Neuronal stem cell (in vitro differentiated cells): ENCODE results near the gene LIMA1.
"Not testable (repeated sequence)": the region's sequence is repeated elsewhere in the genome, so short reads cannot be mapped to it uniquely, and the experiment has no call there.

Experiments used
- DNase-seq: peaks from one replicate; pipeline ENCODE4 v3.0.0-alpha.2; 2013; ENCODE audit warnings: low spot score
- H2AFZ ChIP-seq: one replicate; pipeline ENCODE4 v1.6.1; 2013; ENCODE audit warnings: mild to moderate bottlenecking, low read length, inconsistent platforms
- H2AK5ac ChIP-seq: 2 replicates; pipeline ENCODE4 v1.6.1; 2013; ENCODE audit warnings: low read depth, mild to moderate bottlenecking, inconsistent platforms, low read length, moderate library complexity, mixed read lengths
- H2BK120ac ChIP-seq: 2 replicates; pipeline ENCODE4 v1.6.1; 2013; ENCODE audit warnings: low read depth, mild to moderate bottlenecking, inconsistent platforms, low read length, moderate library complexity, mixed read lengths
- H2BK12ac ChIP-seq: one replicate; pipeline ENCODE4 v1.6.1; 2013; ENCODE audit warnings: low read length, inconsistent platforms
- H2BK15ac ChIP-seq: 2 replicates; pipeline ENCODE4 v1.6.1; 2013; ENCODE audit warnings: mild to moderate bottlenecking, low read length, inconsistent platforms, mixed read lengths
- H2BK5ac ChIP-seq: one replicate; pipeline ENCODE4 v1.6.1; 2013; ENCODE audit warnings: inconsistent platforms, mild to moderate bottlenecking, low read length, moderate library complexity
- H3K14ac ChIP-seq: one replicate; pipeline ENCODE4 v1.6.1; 2013; ENCODE audit warnings: low read length, inconsistent platforms
- H3K18ac ChIP-seq: 2 replicates; pipeline ENCODE4 v1.6.1; 2013; ENCODE audit warnings: low read length, inconsistent platforms
- H3K23ac ChIP-seq: 2 replicates; pipeline ENCODE4 v1.6.1; 2013; ENCODE audit warnings: low read depth, mild to moderate bottlenecking, mixed read lengths, low read length, inconsistent platforms; ENCODE audit not compliant: poor library complexity
- H3K27ac ChIP-seq: replicated peaks from 3 replicates; pipeline ENCODE4 v1.5.1; 2013; ENCODE audit warnings: low read length, inconsistent platforms
- H3K27me3 ChIP-seq, 3 experiments: 2 replicates each; pipeline ENCODE4 v1.6.1; 2013; ENCODE audit warnings: low read length in 3 of 3, mild to moderate bottlenecking in 2 of 3, inconsistent platforms in 1 of 3, low read depth in 1 of 3, mixed read lengths in 1 of 3, moderate library complexity in 1 of 3; ENCODE audit not compliant: control insufficient read depth in 3 of 3, insufficient read depth in 3 of 3
- H3K36me3 ChIP-seq, 2 donors: replicated peaks in 1 of 2; 2 replicates each; pipeline ENCODE4 v1.6.1; 2013; ENCODE audit warnings: low read length in 2 of 2; ENCODE audit not compliant: control insufficient read depth in 2 of 2, insufficient read depth in 2 of 2
- H3K4ac ChIP-seq: 2 replicates; pipeline ENCODE4 v1.6.1; 2013; ENCODE audit warnings: inconsistent platforms, mild to moderate bottlenecking, low read length, moderate library complexity
- H3K4me1 ChIP-seq, 2 donors: 1 replicate in 1 of 2; 2 replicates in 1 of 2; pipeline ENCODE4 v1.6.1; 2013; ENCODE audit warnings: low read length in 2 of 2, low read depth in 1 of 2; ENCODE audit not compliant: control insufficient read depth in 2 of 2, insufficient read depth in 1 of 2
- H3K4me2 ChIP-seq: one replicate; pipeline ENCODE4 v1.6.1; 2013; ENCODE audit warnings: mild to moderate bottlenecking, low read length, inconsistent platforms; ENCODE audit not compliant: insufficient read depth, poor library complexity, severe bottlenecking
- H3K4me3 ChIP-seq, 2 donors: 2 replicates each; pipeline ENCODE4 v1.5.1; 2013; ENCODE audit warnings: low read length in 2 of 2, mild to moderate bottlenecking in 2 of 2, inconsistent platforms in 1 of 2, moderate library complexity in 1 of 2
- H3K79me1 ChIP-seq: one replicate; pipeline ENCODE4 v1.6.1; 2013; ENCODE audit warnings: low read depth, mild to moderate bottlenecking, inconsistent platforms, low read length, moderate library complexity
- H3K9ac ChIP-seq: one replicate; pipeline ENCODE4 v1.6.1; 2013; ENCODE audit warnings: mild to moderate bottlenecking, low read depth, low read length, inconsistent platforms; ENCODE audit not compliant: poor library complexity
- H3K9me3 ChIP-seq, 2 donors: replicated peaks in 1 of 2; 2 replicates each; pipeline versions ENCODE3 to v1.6.1; 2013; ENCODE audit warnings: low read length in 2 of 2, mild to moderate bottlenecking in 2 of 2, inconsistent platforms in 1 of 2, low read depth in 1 of 2, mixed read lengths in 1 of 2, moderate library complexity in 1 of 2; ENCODE audit not compliant: control insufficient read depth in 2 of 2, insufficient read depth in 1 of 2
- H4K8ac ChIP-seq: one replicate; pipeline ENCODE4 v1.6.1; 2013; ENCODE audit warnings: low read depth, mild to moderate bottlenecking, inconsistent platforms, low read length, moderate library complexity
- H4K91ac ChIP-seq: one replicate; pipeline ENCODE4 v1.6.1; 2013; ENCODE audit warnings: low read length, low read depth, mild to moderate bottlenecking, inconsistent platforms; ENCODE audit not compliant: poor library complexity
- WGBS, 2 donors: extraction: QIAGEN DNeasy Blood & Tissue Kit; methylation state at CpG; one replicate each; pipeline ENCODE4 v1.1.7; 2013; ENCODE audit warnings: missing lambda C conversion rate in 2 of 2, mixed read lengths in 1 of 2; ENCODE audit not compliant: insufficient read length in 2 of 2, insufficient replicate concordance in 1 of 2; ENCODE audit errors: extremely low coverage in 2 of 2; 5-methylcytosine and 5-hydroxymethylcytosine counted together

Gene LIMA1

GRCh38 chr12:50248883-50249282, 34.4 kb downstream of the LIMA1 start:
- no peak overlapping the region for H2BK120ac ChIP-seq
- no CpG with 5 or more reads among the region's 2 CpGs for WGBS, 2 donors
- H3K27me3 ChIP-seq, result no peaks in the 10 kb centered on the region
- H4K91ac ChIP-seq, result no peak overlapping the region
- no peak overlapping the region for H2BK5ac ChIP-seq
- no peak overlapping the region for H2AK5ac ChIP-seq
- H3K23ac ChIP-seq, result no peak overlapping the region
- H3K9me3 ChIP-seq, result no peaks in the 10 kb centered on the region
- H3K4ac ChIP-seq, result no peak overlapping the region
- no peaks in the 10 kb centered on the region for H3K79me1 ChIP-seq
- no peak overlapping the region for H3K9ac ChIP-seq
- H2BK12ac ChIP-seq, result no peak overlapping the region
- H3K14ac ChIP-seq, result no peak overlapping the region
- no peak overlapping the region for H2AFZ ChIP-seq
- H3K27ac ChIP-seq, result no peak overlapping the region
- H3K4me2 ChIP-seq, result no peak overlapping the region
- H3K4me3 ChIP-seq, result no peak overlapping the region
- H3K4me1 ChIP-seq, result no peaks in the 10 kb centered on the region
- H2BK15ac ChIP-seq, result no peak overlapping the region
- H3K18ac ChIP-seq, result no peak overlapping the region
- H3K36me3 ChIP-seq, result no peaks in the 10 kb centered on the region
- no peak for DNase-seq
- no peak overlapping the region for H4K8ac ChIP-seq

- H3K4ac ChIP-seq, result no peak overlapping the region
- no peak overlapping the region for H3K23ac ChIP-seq
- no peaks in the 10 kb centered on the region for H3K27me3 ChIP-seq
- H3K18ac ChIP-seq, result no peak overlapping the region
- H3K27ac ChIP-seq, result no peak overlapping the region
- no peak overlapping the region for H3K14ac ChIP-seq
- H3K36me3 ChIP-seq, result no peaks in the 10 kb centered on the region
- no peak overlapping the region for H3K4me3 ChIP-seq
- no peak overlapping the region for H2BK120ac ChIP-seq
- H3K79me1 ChIP-seq, result no peaks in the 10 kb centered on the region
- no peak overlapping the region for H2BK15ac ChIP-seq
- no peak overlapping the region for H3K4me2 ChIP-seq
- H2AK5ac ChIP-seq, result no peak overlapping the region
- H3K4me1 ChIP-seq, result no peaks in the 10 kb centered on the region
- no peak overlapping the region for H3K9ac ChIP-seq
- no peak overlapping the region for H4K8ac ChIP-seq
- no peaks in the 10 kb centered on the region for H3K9me3 ChIP-seq
- WGBS, 2 donors, result no CpG with 5 or more reads among the region's 4 CpGs
- H2BK5ac ChIP-seq, result no peak overlapping the region
- H4K91ac ChIP-seq, result no peak overlapping the region
- H2BK12ac ChIP-seq, result no peak overlapping the region
- no peak overlapping the region for H2AFZ ChIP-seq
- no peak for DNase-seq
These were observed 34.9 kb downstream of the LIMA1 start for GRCh38 chr12:50248411-50248810.

- H3K4ac ChIP-seq, H3K27ac ChIP-seq, H3K36me3 ChIP-seq, H2BK5ac ChIP-seq, DNase-seq, H3K18ac ChIP-seq, H3K4me2 ChIP-seq, H3K9ac ChIP-seq, H3K4me1 ChIP-seq, H3K9me3 ChIP-seq, H3K4me3 ChIP-seq, H3K23ac ChIP-seq, H2BK120ac ChIP-seq, H4K91ac ChIP-seq, H4K8ac ChIP-seq, H3K27me3 ChIP-seq, H2BK12ac ChIP-seq, H2AFZ ChIP-seq, H3K14ac ChIP-seq, H3K79me1 ChIP-seq, H2AK5ac ChIP-seq, H2BK15ac ChIP-seq: not testable (repeated sequence)
- WGBS, 2 donors, result no CpG with 5 or more reads among the region's 9 CpGs
These were observed 35.7 kb downstream of the LIMA1 start for GRCh38 chr12:50247665-50248064.

GRCh38 chr12:50246873-50247612, 36.3 kb downstream of the LIMA1 start:
- Histone ChIP-seq H3K4me3 (no peak overlapping the region), H2BK15ac (no peak overlapping the region), H2BK5ac (no peak overlapping the region), H2BK12ac (no peak overlapping the region), H3K27me3 (no peaks in the 10 kb centered on the region), H3K9ac (no peak overlapping the region), H3K9me3 (no peaks in the 10 kb centered on the region), H3K4ac (no peak overlapping the region), H3K14ac (no peak overlapping the region), H3K4me2 (no peak overlapping the region), H3K27ac (no peak overlapping the region), H4K8ac (no peak overlapping the region), H2BK120ac (no peak overlapping the region), H3K23ac (no peak overlapping the region), H4K91ac (no peak overlapping the region), H3K36me3 (no peaks in the 10 kb centered on the region), H3K18ac (no peak overlapping the region), H3K79me1 (no peaks in the 10 kb centered on the region), H3K4me1 (no peaks in the 10 kb centered on the region), H2AK5ac (no peak overlapping the region), H2AFZ (no peak overlapping the region)
- no CpG with 5 or more reads among the region's 3 CpGs for WGBS, 2 donors
- DNase-seq, result no peak
